ENCODE data around the gene DNAJB5. TPM values are rescaled to one million over a fixed set of nuclear protein-coding genes. Genes with fewer than 3 reads are reported as not detected.

DNAJB5 gene
- total RNA-seq, 4 donors from 2014 or later: 46.8 to 125 (median 96.8) TPM

GRCh38 chr9:35029852-35030251 lies 40.3 kb downstream of the DNAJB5 start:
- Histone ChIP-seq H3K36me3 (peaks cover 0 to 26% of the 10 kb centered on the region in 2 donors), H3K9me3 (no peaks in the 10 kb centered on the region), H3K4me3 (no peak overlapping the region), H3K27me3 (no peaks in the 10 kb centered on the region), H3K27ac (no peak overlapping the region), H3K4me1 (no peaks in the 10 kb centered on the region)
- TF ChIP-seq EP300 (IDR thresholded peaks at IDR 0.05): no peak
- TF ChIP-seq, protein P1, sequence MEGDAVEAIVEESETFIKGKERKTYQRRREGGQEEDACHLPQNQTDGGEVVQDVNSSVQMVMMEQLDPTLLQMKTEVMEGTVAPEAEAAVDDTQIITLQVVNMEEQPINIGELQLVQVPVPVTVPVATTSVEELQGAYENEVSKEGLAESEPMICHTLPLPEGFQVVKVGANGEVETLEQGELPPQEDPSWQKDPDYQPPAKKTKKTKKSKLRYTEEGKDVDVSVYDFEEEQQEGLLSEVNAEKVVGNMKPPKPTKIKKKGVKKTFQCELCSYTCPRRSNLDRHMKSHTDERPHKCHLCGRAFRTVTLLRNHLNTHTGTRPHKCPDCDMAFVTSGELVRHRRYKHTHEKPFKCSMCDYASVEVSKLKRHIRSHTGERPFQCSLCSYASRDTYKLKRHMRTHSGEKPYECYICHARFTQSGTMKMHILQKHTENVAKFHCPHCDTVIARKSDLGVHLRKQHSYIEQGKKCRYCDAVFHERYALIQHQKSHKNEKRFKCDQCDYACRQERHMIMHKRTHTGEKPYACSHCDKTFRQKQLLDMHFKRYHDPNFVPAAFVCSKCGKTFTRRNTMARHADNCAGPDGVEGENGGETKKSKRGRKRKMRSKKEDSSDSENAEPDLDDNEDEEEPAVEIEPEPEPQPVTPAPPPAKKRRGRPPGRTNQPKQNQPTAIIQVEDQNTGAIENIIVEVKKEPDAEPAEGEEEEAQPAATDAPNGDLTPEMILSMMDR (IDR thresholded peaks at IDR 0.05): no peak
- no peak for TF ChIP-seq POLR2A (IDR thresholded peaks at IDR 0.05)
- TF ChIP-seq POLR2AphosphoS5 (IDR thresholded peaks at IDR 0.05): no peak
- WGBS, 2 donors (ENCODE audit: low coverage in 1 of 2): 60 to 75% methylated on average over 2 of the region's 2 CpGs
- ATAC-seq: no peak

DNA sequence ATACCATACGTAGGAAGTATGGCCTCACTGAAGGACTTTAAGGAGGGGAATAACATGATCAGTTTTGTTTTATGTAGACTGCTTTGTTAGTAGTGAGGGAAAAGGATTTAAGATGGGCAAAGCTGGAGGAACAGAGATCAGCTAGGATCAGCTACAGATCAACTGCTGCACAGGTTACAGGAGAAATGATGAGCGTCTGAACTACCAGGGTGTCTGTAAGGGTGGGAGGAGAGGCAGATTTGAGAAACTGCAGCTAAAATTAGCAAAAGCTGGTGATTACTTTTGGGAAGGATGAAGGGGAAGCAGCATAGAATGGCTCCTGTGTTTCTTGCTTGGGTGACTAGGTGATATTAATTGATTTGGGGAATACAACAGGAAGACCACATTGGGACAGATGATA lies 43.6 kb downstream of the DNAJB5 start:
- no peak overlapping the region for H3K4me3 ChIP-seq
- H3K9me3 ChIP-seq: no peaks in the 10 kb centered on the region
- 83 to 97% methylated on average over 2 of the region's 2 CpGs for WGBS, 2 donors (ENCODE audit: low coverage in 1 of 2)

GRCh38 chr9:35035851-35036701 lies 46.5 kb downstream of the DNAJB5 start:
- TF ChIP-seq POLR2AphosphoS5 (IDR thresholded peaks at IDR 0.05): no peak
- TF ChIP-seq, protein P1 (IDR thresholded peaks at IDR 0.05): no peak
- no peaks in the 10 kb centered on the region for H3K9me3 ChIP-seq
- H3K4me3 ChIP-seq: peak overlapping the region in 1 of 2 donors; percentile 41
- H3K4me1 ChIP-seq: peaks cover 0 to 11% (median 0%) of the 10 kb centered on the region in 3 donors
- WGBS, 2 donors (ENCODE audit: low coverage in 1 of 2): 15 to 27% methylated on average over 13 to 20 of the region's 48 CpGs
- H3K27me3 ChIP-seq: no peaks in the 10 kb centered on the region
- H3K36me3 ChIP-seq: peaks cover 0 to 49% of the 10 kb centered on the region in 2 donors
- peak overlapping the region in 3 of 4 donors; percentile 9 to 53 (median 27) for H3K27ac ChIP-seq
- peak; percentile 50 for ATAC-seq

More for the DNA sequence above, 43.6 kb downstream of the DNAJB5 start:
- TF ChIP-seq, protein P1 (IDR thresholded peaks at IDR 0.05): no peak
- no peak for TF ChIP-seq POLR2AphosphoS5 (IDR thresholded peaks at IDR 0.05)
- TF ChIP-seq EP300 (IDR thresholded peaks at IDR 0.05): no peak
- TF ChIP-seq POLR2A (IDR thresholded peaks at IDR 0.05): no peak
- Histone ChIP-seq H3K4me1 (peaks cover 0 to 11% (median 0%) of the 10 kb centered on the region in 3 donors), H3K27me3 (no peaks in the 10 kb centered on the region), H3K36me3 (peaks cover 0 to 43% of the 10 kb centered on the region in 2 donors), H3K27ac (no peak overlapping the region)
- no peak for ATAC-seq

DNA sequence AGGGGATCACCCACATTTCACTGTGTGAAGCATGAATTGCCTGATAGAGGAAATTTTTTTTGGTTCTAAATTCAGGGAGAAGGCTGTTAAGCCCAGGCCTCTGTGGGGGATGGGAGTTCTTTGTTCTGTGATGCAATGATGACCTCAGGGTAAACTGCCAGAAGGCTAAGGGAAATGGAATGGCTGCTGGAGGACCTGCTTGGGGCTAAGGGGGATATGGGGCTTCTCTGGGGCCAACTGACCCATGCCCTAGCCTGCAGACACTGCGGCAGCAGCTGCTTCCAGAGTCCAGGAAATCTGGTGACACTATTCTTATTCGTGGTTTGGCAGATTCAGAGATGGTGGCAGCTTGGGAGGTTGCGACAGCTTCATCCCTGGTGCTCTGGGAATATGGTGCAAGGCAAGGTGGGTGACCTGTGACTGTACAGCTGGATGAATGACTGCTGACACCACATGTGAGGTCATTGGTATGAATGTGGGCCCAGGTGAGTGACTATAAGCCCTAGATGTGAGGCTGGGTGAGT lies 52.6 kb downstream of the DNAJB5 start:
- Histone ChIP-seq H3K4me3 (no peak overlapping the region), H3K9me3 (no peaks in the 10 kb centered on the region), H3K4me1 (no peaks in the 10 kb centered on the region), H3K27me3 (no peaks in the 10 kb centered on the region), H3K36me3 (peaks cover 0 to 60% of the 10 kb centered on the region in 2 donors), H3K27ac (no peak overlapping the region)
- 85% methylated on average over 3 of the region's 3 CpGs; no CpG with 5 or more reads in 1 of the 2 donors for WGBS, 2 donors (ENCODE audit: low coverage in 1 of 2)
- no peak for ATAC-seq
- TF ChIP-seq POLR2AphosphoS5 (IDR thresholded peaks at IDR 0.05) (no peak), EP300 (IDR thresholded peaks at IDR 0.05) (no peak), POLR2A (IDR thresholded peaks at IDR 0.05) (no peak)
- TF ChIP-seq, protein P1 (IDR thresholded peaks at IDR 0.05): no peak
